CD4-positive, alpha-beta T cell (primary cell): ENCODE results near the gene MKLN1. TPM values are rescaled to one million over a fixed set of nuclear protein-coding genes. Genes with fewer than 3 reads are reported as not detected.

Source experiments
- ATAC-seq: fragments of 200-7000 bp; cut with Tn5 transposase; one replicate; pipeline ENCODE4 v1.10.0; 2022; ENCODE audit warnings: mild to moderate bottlenecking; ENCODE audit not compliant: poor library complexity
- CTCF ChIA-PET: fragments of 350-600 bp; sonication (Branson Sonifier 250); formaldehyde crosslinking; loops from one replicate; lab custom pipeline; 2021; ENCODE audit warnings: antibody characterized with exemption, inconsistent platforms; lab: Charles Lee
- POLR2A ChIA-PET: fragments of 350-600 bp; sonication (Branson Sonifier 250); formaldehyde crosslinking; loops from one replicate; lab custom pipeline; 2021; ENCODE audit warnings: antibody characterized with exemption, inconsistent platforms; lab: Charles Lee
- DNase-seq, 14 experiments: peaks; one replicate each; pipeline ENCODE4 v3.0.0-alpha.2; 2013 to 2020; ENCODE audit warnings: mixed read lengths in 2 of 14
- H3K27ac ChIP-seq, 2 donors: one replicate each; pipeline versions ENCODE4 v1.5.1 to v1.7.0; 2013; ENCODE audit warnings: low read length in 2 of 2, low read depth in 1 of 2, mild to moderate bottlenecking in 1 of 2
- H3K27me3 ChIP-seq, 2 experiments: 1 replicate in 1 of 2; 2 replicates in 1 of 2; pipeline versions ENCODE4 v1.6.1 to v1.7.0; 2013; ENCODE audit warnings: low read length in 2 of 2, control low read depth in 1 of 2, mild to moderate bottlenecking in 1 of 2, moderate library complexity in 1 of 2; ENCODE audit not compliant: insufficient read depth in 2 of 2, control insufficient read depth in 1 of 2
- H3K36me3 ChIP-seq: one replicate; pipeline ENCODE4 v1.6.1; 2013; ENCODE audit warnings: low read length, control low read depth; ENCODE audit not compliant: insufficient read depth
- H3K4me1 ChIP-seq: one replicate; pipeline ENCODE4 v1.6.1; 2013; ENCODE audit warnings: low read length, control low read depth; ENCODE audit not compliant: insufficient read depth
- H3K4me3 ChIP-seq: one replicate; pipeline ENCODE4 v1.5.1; 2013; ENCODE audit warnings: mild to moderate bottlenecking, low read length, moderate library complexity
- H3K9me3 ChIP-seq, 2 experiments: 1 replicate in 1 of 2; 2 replicates in 1 of 2; pipeline versions ENCODE4 v1.6.1 to v1.7.0; 2013; ENCODE audit warnings: low read length in 2 of 2, mild to moderate bottlenecking in 2 of 2, control low read depth in 1 of 2, moderate library complexity in 1 of 2; ENCODE audit not compliant: control insufficient read depth in 1 of 2, insufficient read depth in 1 of 2
- H3K27ac Mint-ChIP-seq: one replicate; pipeline ENCODE4 v1.8.0; 2020; ENCODE audit warnings: mixed read lengths
- H3K27me3 Mint-ChIP-seq: one replicate; pipeline ENCODE4 v1.8.0; 2021; ENCODE audit warnings: mixed read lengths
- H3K36me3 Mint-ChIP-seq: one replicate; pipeline ENCODE4 v1.8.0; 2021; ENCODE audit warnings: low read depth, mixed read lengths
- H3K4me1 Mint-ChIP-seq: one replicate; pipeline ENCODE4 v1.8.0; 2021; ENCODE audit warnings: low read depth, mixed read lengths
- H3K4me3 Mint-ChIP-seq: one replicate; pipeline ENCODE4 v1.8.0; 2020; ENCODE audit warnings: mild to moderate bottlenecking, mixed read lengths
- H3K9me3 Mint-ChIP-seq: one replicate; pipeline ENCODE4 v1.8.0; 2020; ENCODE audit warnings: mixed read lengths
- CTCF ChIP-seq: fragments of 200-600 bp; IDR thresholded peaks from one replicate; pipeline ENCODE4 v1.8.0; 2022; ENCODE audit warnings: antibody characterized with exemption, mild to moderate bottlenecking
- intact Hi-C, 2 experiments: fragments of 100-400 bp; cut with DNase I in 1 of 2; cut with micrococcal nuclease in 1 of 2; formaldehyde crosslinking; loops; one replicate each; pipeline versions ENCODE4 v1.15.1 to v1.9.0; 2023 to 2025; cut with DNase I, micrococcal nuclease
- polyA plus RNA-seq, 2 donors: library from polyadenylated mRNA; unstranded; fragments of 120-200 nt; gene quantifications; one replicate each; pipeline ENCODE4 v1.2.1, GENCODE V29; 2013
- total RNA-seq, 174 experiments: library from RNA in 2 of 174; stranded (reverse) in 2 of 174; gene quantifications; one replicate each; pipeline ENCODE4 v1.2.3 and lab custom pipeline; 2021 to 2026

The MKLN1 gene
- 10 to 100 TPM; 47.2 to 53.7 TPM for total RNA-seq
- 22.4 TPM for polyA plus RNA-seq (2013, experiment 1 of 2)
- 27.6 TPM for polyA plus RNA-seq (2013, experiment 2 of 2)
- total RNA-seq (lab: John Stamatoyannopoulos, UW): 70.4 to 221 (median 118) reads per million in 172 experiments

GRCh38 chr7:131327626-131328376 lies at the start of gene MKLN1:
TSS of gene MKLN1 (plus strand) at chr7:131327876. CDS start at chr7:131327900, 24 bp downstream.
- Histone ChIP-seq H3K27ac (peak within 1 kb of the TSS; percentile 87 to 92), H3K9me3 (no peaks in the 10 kb centered on the region), H3K36me3 (no peaks in the 10 kb centered on the region), H3K27me3 (no peaks in the 10 kb centered on the region), H3K4me1 (peaks cover 27% of the 10 kb centered on the region), H3K4me3 (peak within 1 kb of the TSS; percentile 76)
- H3K4me3 Mint-ChIP-seq: peak within 1 kb of the TSS; percentile 93
- H3K4me1 Mint-ChIP-seq: peaks cover 90% of the 10 kb centered on the region
- no peaks in the 10 kb centered on the region for H3K9me3 Mint-ChIP-seq
- no peaks in the 10 kb centered on the region for H3K27me3 Mint-ChIP-seq
- peak within 1 kb of the TSS; percentile 97 for H3K27ac Mint-ChIP-seq
- peak; percentile 92 for ATAC-seq
- DNase-seq: peak; percentile 80 to 96 (median 86)
- CTCF ChIA-PET: interaction anchor here (0.7 to 1.4 kb wide), 4 partner anchors 10 to 258 kb away, joined by 3 to 6 read pairs (median 3); no protein-coding TSS in a partner anchor
- peaks cover 19% of the 10 kb centered on the region for H3K36me3 Mint-ChIP-seq
- POLR2A ChIA-PET: interaction anchor here (0.7 to 3.5 kb wide), 14 partner anchors 9 to 381 kb away, joined by 3 to 41 read pairs (median 4); no protein-coding TSS in a partner anchor
- no peak for TF ChIP-seq CTCF
- intact Hi-C loops: loop anchor here (1.0 to 10.0 kb wide), 4 partner anchors 96 to 222 kb away; no protein-coding TSS in a partner anchor

- H3K9me3 Mint-ChIP-seq: no peaks in the 10 kb centered on the region
- Histone ChIP-seq H3K27me3 (no peaks in the 10 kb centered on the region), H3K9me3 (no peaks in the 10 kb centered on the region), H3K27ac (no peak overlapping the region), H3K4me3 (no peak overlapping the region), H3K36me3 (no peaks in the 10 kb centered on the region), H3K4me1 (no peaks in the 10 kb centered on the region)
- no peak overlapping the region for H3K4me3 Mint-ChIP-seq
- ChIA-PET POLR2A (interaction anchor here (0.8 kb wide), 1 partner anchor 24 kb away, joined by 3 read pairs; no protein-coding TSS in a partner anchor), CTCF (interaction anchor here (0.9 to 1.1 kb wide), 2 partner anchors 19 to 24 kb away, joined by 3 read pairs; no protein-coding TSS in a partner anchor)
- H3K27me3 Mint-ChIP-seq: no peaks in the 10 kb centered on the region
- DNase-seq: no peak
- intact Hi-C loops: no loop called here
- no peaks in the 10 kb centered on the region for H3K36me3 Mint-ChIP-seq
- no peak for TF ChIP-seq CTCF
- H3K27ac Mint-ChIP-seq: no peak overlapping the region
- no peaks in the 10 kb centered on the region for H3K4me1 Mint-ChIP-seq
- ATAC-seq: no peak
Observed at GRCh38 chr7:131279044-131279443, 48.6 kb upstream of the MKLN1 start.

- H3K4me1 ChIP-seq: no peaks in the 10 kb centered on the region
- no peak for ATAC-seq
- ChIA-PET POLR2A (interaction anchor here (0.7 kb wide), 1 partner anchor 33 kb away, joined by 4 read pairs; no protein-coding TSS in a partner anchor), CTCF (no interaction called here)
- DNase-seq: no peak
- H3K4me1 Mint-ChIP-seq: no peaks in the 10 kb centered on the region
- no peaks in the 10 kb centered on the region for H3K9me3 Mint-ChIP-seq
- no peaks in the 10 kb centered on the region for H3K27me3 Mint-ChIP-seq
- H3K36me3 ChIP-seq: no peaks in the 10 kb centered on the region
- H3K36me3 Mint-ChIP-seq: no peaks in the 10 kb centered on the region
- H3K27ac ChIP-seq: no peak overlapping the region
- intact Hi-C loops: no loop called here
- no peak overlapping the region for H3K4me3 ChIP-seq
- TF ChIP-seq CTCF: no peak
- H3K9me3 ChIP-seq: no peaks in the 10 kb centered on the region
- H3K4me3 Mint-ChIP-seq: no peak overlapping the region
- no peaks in the 10 kb centered on the region for H3K27me3 ChIP-seq
- H3K27ac Mint-ChIP-seq: no peak overlapping the region
Observed at GRCh38 chr7:131281266-131282048, 46.2 kb upstream of the MKLN1 start.
